DND-41 (cell line): ENCODE data around the gene FBLL1.

ENCODE experiments used
- ATAC-seq: fragments of 200-7000 bp; cut with Tn5 transposase; 3 replicates; pipeline ENCODE4 v1.9.1; 2021; ENCODE audit warnings: low read depth; ENCODE audit not compliant: insufficient read depth
- DNase-seq: peaks from one replicate; pipeline ENCODE4 v3.0.0-alpha.2; 2020
- H2AFZ ChIP-seq: 2 replicates; pipeline ENCODE4 v1.6.0; 2012; ENCODE audit warnings: low read depth, low read length
- H3K27ac ChIP-seq: 2 replicates; pipeline ENCODE4 v1.5.1; 2012; ENCODE audit warnings: low read length, inconsistent platforms
- H3K27me3 ChIP-seq: fragments of 200-600 bp; sonication (generic); 2 replicates; pipeline ENCODE4 v1.6.0; 2012; ENCODE audit warnings: low read length, mild to moderate bottlenecking, inconsistent platforms; ENCODE audit not compliant: insufficient read depth, poor library complexity
- H3K36me3 ChIP-seq: 2 replicates; pipeline ENCODE4 v1.5.1; 2012; ENCODE audit warnings: low read length, inconsistent platforms; ENCODE audit not compliant: insufficient read depth
- H3K4me1 ChIP-seq: 2 replicates; pipeline ENCODE4 v1.5.1; 2012; ENCODE audit warnings: mild to moderate bottlenecking, low read length; ENCODE audit not compliant: insufficient read depth
- H3K4me2 ChIP-seq: 2 replicates; pipeline ENCODE4 v1.6.0; 2012; ENCODE audit warnings: mild to moderate bottlenecking, moderate library complexity, low read length, inconsistent platforms; ENCODE audit not compliant: insufficient read depth
- H3K4me3 ChIP-seq, 2 experiments: fragments of 200-600 bp in 1 of 2; shearing (Covaris generic) in 1 of 2; 2 replicates each; pipeline ENCODE4 v1.5.1; 2012 to 2016; ENCODE audit warnings: inconsistent platforms in 2 of 2, low read length in 2 of 2, mild to moderate bottlenecking in 2 of 2, low read depth in 1 of 2, moderate library complexity in 1 of 2
- H3K79me2 ChIP-seq: 2 replicates; pipeline ENCODE4 v1.6.0; 2012; ENCODE audit warnings: low read length, inconsistent platforms; ENCODE audit not compliant: insufficient read depth
- H3K9ac ChIP-seq: 2 replicates; pipeline ENCODE4 v1.6.0; 2012; ENCODE audit warnings: low read depth, mild to moderate bottlenecking, inconsistent platforms, low read length, moderate library complexity
- H3K9me3 ChIP-seq: 2 replicates; pipeline ENCODE4 v1.5.1; 2012; ENCODE audit warnings: low read length, moderate library complexity, mild to moderate bottlenecking, inconsistent platforms; ENCODE audit not compliant: insufficient read depth, severe bottlenecking
- H4K20me1 ChIP-seq: 2 replicates; pipeline ENCODE4 v1.6.0; 2012; ENCODE audit warnings: low read length; ENCODE audit not compliant: insufficient read depth
- CTCF ChIP-seq: IDR thresholded peaks from 2 replicates; pipeline ENCODE4 v1.5.1; 2012; ENCODE audit warnings: borderline replicate concordance, low read length, moderate library complexity, mild to moderate bottlenecking; ENCODE audit not compliant: poor library complexity, severe bottlenecking; ENCODE audit errors: extremely low read depth
- EZH2 ChIP-seq: IDR thresholded peaks from 3 replicates; pipeline ENCODE4 v1.6.1; 2012; ENCODE audit warnings: borderline replicate concordance, low read depth, mild to moderate bottlenecking, moderate library complexity, low read length, inconsistent platforms; ENCODE audit not compliant: severe bottlenecking

The FBLL1 gene

GRCh38 chr5:168494057-168494555 lies 35.0 kb upstream of the FBLL1 start:
- TF ChIP-seq EZH2 (no peak), CTCF (no peak)
- no peaks in the 10 kb centered on the region for H3K9me3 ChIP-seq
- H3K36me3 ChIP-seq = peaks cover 90% of the 10 kb centered on the region
- no peak overlapping the region for H3K4me3 ChIP-seq
- no peak overlapping the region for H3K4me2 ChIP-seq
- ATAC-seq (no peak), DNase-seq (no peak)
- H4K20me1 ChIP-seq = no peaks in the 10 kb centered on the region
- H3K4me1 ChIP-seq = no peaks in the 10 kb centered on the region
- H3K27ac ChIP-seq = no peak overlapping the region
- H3K9ac ChIP-seq = no peak overlapping the region
- no peaks in the 10 kb centered on the region for H3K27me3 ChIP-seq
- no peak overlapping the region for H2AFZ ChIP-seq
- peaks cover 7% of the 10 kb centered on the region; the same call in 1 of the 2 replicates for H3K79me2 ChIP-seq

- H3K36me3 ChIP-seq = peaks cover 67% of the 10 kb centered on the region
Observed at GRCh38 chr5:168502563-168503237, 26.4 kb upstream of the FBLL1 start.

DNA sequence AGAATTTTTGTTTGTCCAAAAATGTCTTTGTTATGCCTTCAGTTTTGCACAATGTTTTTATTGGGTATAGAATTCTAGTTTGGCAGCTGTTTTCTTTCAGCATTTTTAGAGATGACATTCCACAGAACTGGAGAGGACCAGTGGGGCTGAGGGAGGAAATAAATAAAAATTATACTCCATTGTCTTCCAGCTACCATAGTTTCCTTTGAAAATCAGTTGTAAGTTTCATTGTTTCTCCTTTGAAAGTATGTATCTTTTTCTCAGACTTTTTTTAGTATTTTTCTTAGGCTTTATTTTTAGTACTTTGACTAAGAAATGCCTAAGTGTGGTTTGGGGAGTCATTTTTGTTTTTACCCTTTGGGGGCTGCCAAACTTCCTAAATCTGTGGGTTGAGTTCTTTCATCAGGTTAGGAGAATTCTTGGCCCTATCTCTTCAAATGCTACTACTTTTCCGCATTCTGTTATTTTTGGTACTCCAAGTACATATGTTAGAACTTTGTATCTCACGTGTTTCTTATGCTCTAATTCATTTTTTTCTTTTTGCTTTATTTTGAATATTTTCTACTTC lies 15.2 kb upstream of the FBLL1 start:
- no peak for DNase-seq
- no peak for ATAC-seq
- no peaks in the 10 kb centered on the region for H3K27me3 ChIP-seq
- no peak overlapping the region for H3K4me2 ChIP-seq
- H4K20me1 ChIP-seq = no peaks in the 10 kb centered on the region
- no peak overlapping the region for H3K9ac ChIP-seq
- peaks cover 96% of the 10 kb centered on the region for H3K36me3 ChIP-seq
- H3K9me3 ChIP-seq = peaks cover 10% of the 10 kb centered on the region
- no peak overlapping the region for H2AFZ ChIP-seq
- no peak overlapping the region for H3K27ac ChIP-seq
- H3K4me1 ChIP-seq = no peaks in the 10 kb centered on the region
- H3K4me3 ChIP-seq = no peak overlapping the region
- H3K79me2 ChIP-seq = no peaks in the 10 kb centered on the region
- TF ChIP-seq EZH2 = no peak
- no peak for TF ChIP-seq CTCF

More at GRCh38 chr5:168502563-168503237, 26.4 kb upstream of the FBLL1 start:
- Histone ChIP-seq H2AFZ (no peak overlapping the region), H4K20me1 (no peaks in the 10 kb centered on the region), H3K4me3 (no peak overlapping the region), H3K27me3 (no peaks in the 10 kb centered on the region), H3K79me2 (no peaks in the 10 kb centered on the region), H3K4me1 (no peaks in the 10 kb centered on the region), H3K9me3 (no peaks in the 10 kb centered on the region), H3K4me2 (no peak overlapping the region), H3K9ac (no peak overlapping the region), H3K27ac (no peak overlapping the region)
- TF ChIP-seq EZH2 (no peak), CTCF (no peak)
- ATAC-seq = no peak
- DNase-seq = no peak
